Mucosa of rectum (tissue), 2 donors: Measurements from ENCODE around the gene C1QTNF8.

Experiments
- H3K27ac ChIP-seq, 2 donors: one replicate each; pipeline ENCODE4 v1.7.0; 2013; ENCODE audit warnings: inconsistent platforms in 2 of 2, low read depth in 2 of 2, low read length in 2 of 2
- H3K27me3 ChIP-seq, 2 donors: one replicate each; pipeline ENCODE4 v1.7.0; 2013; ENCODE audit warnings: low read length in 2 of 2; ENCODE audit not compliant: control insufficient read depth in 2 of 2, insufficient read depth in 2 of 2
- H3K36me3 ChIP-seq, 2 donors: one replicate each; pipeline ENCODE4 v1.7.0; 2013; ENCODE audit warnings: low read length in 2 of 2; ENCODE audit not compliant: control insufficient read depth in 2 of 2, insufficient read depth in 2 of 2
- H3K4me1 ChIP-seq, 2 donors: one replicate each; pipeline ENCODE4 v1.7.0; 2013; ENCODE audit warnings: low read length in 2 of 2, mild to moderate bottlenecking in 1 of 2; ENCODE audit not compliant: control insufficient read depth in 2 of 2, insufficient read depth in 2 of 2
- H3K4me3 ChIP-seq, 2 donors: one replicate each; pipeline ENCODE4 v1.7.0; 2013; ENCODE audit warnings: low read length in 2 of 2
- H3K9ac ChIP-seq, 2 donors: one replicate each; pipeline ENCODE4 v1.7.0; 2013; ENCODE audit warnings: low read length in 2 of 2, low read depth in 1 of 2, mild to moderate bottlenecking in 1 of 2
- H3K9me3 ChIP-seq, 2 donors: one replicate each; pipeline ENCODE4 v1.7.0; 2013; ENCODE audit warnings: low read length in 2 of 2; ENCODE audit not compliant: control insufficient read depth in 2 of 2
- donor health status: healthy.
- donor health status: Normal muscosa, but diverticular disease.

The C1QTNF8 gene

DNA sequence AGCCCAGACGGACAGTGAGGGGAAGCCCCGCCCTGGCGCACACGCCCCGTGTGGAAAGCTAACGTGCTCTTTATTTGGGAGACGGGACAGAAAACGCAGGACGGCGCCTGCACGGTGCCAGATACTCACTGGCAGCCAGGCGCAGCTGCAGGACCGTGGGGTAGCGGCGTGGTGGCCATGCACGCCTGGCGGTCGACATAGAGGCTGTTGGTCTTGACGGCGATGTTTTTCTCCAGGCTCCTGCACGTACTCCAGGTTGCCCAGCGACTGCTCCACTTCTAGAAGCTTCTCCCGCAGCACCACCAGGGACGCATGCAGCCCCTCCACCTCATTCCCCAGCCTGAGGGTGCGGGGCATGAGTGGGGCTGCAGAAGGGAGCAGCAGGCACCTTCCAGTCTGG is 5.1 kb upstream of the C1QTNF8 start:
- peaks cover 8 to 25% of the 10 kb centered on the region in 2 donors for H3K27me3 ChIP-seq

DNA sequence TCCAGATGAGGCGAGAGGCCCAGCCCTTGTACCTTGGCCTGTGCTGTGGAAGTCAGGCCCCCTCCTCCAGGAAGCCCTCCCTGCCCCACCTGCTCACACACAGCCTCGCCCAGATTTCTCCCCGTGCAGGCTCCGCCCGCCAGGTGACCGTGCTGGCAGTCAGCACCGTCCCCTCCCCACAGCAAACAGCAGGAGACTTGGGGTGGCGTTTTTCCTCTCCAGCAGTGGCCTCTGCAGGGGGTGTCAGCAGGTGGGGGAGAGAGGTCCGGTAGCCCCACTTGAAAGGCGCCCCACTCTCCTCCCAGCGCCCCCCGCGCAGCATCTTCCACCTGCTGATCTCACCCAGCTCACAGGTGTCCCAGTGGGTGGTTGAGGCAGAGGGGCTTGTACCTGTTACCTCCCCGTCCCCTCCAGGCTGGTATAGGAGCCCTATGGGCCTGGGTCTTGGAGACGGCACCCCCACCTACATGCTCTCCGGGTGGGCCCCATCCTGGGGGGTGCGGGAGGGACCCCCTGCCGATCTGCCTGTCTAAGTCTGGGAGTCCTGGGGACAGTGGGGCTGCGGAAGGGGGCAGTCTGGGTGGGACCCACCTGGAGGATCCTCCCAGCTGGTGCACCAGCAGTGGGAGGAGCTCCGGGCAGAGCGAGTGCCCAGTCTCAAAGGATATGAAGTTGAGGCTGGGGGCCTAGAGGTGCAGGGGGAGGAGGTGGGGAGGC is 4.2 kb upstream of the C1QTNF8 start:
- Histone ChIP-seq H3K27ac (no peak overlapping the region), H3K4me1 (peaks cover 5 to 10% of the 10 kb centered on the region in 2 donors), H3K27me3 (peaks cover 8 to 25% of the 10 kb centered on the region in 2 donors), H3K4me3 (no peak overlapping the region), H3K36me3 (no peaks in the 10 kb centered on the region), H3K9ac (no peak overlapping the region), H3K9me3 (no peaks in the 10 kb centered on the region)

More for the DNA sequence above, 5.1 kb upstream of the C1QTNF8 start:
- H3K4me3 ChIP-seq: no peak overlapping the region
- no peaks in the 10 kb centered on the region for H3K9me3 ChIP-seq
- no peak overlapping the region for H3K9ac ChIP-seq
- H3K36me3 ChIP-seq: no peaks in the 10 kb centered on the region
- H3K27ac ChIP-seq: no peak overlapping the region
- peaks cover 5 to 10% of the 10 kb centered on the region in 2 donors for H3K4me1 ChIP-seq

DNA sequence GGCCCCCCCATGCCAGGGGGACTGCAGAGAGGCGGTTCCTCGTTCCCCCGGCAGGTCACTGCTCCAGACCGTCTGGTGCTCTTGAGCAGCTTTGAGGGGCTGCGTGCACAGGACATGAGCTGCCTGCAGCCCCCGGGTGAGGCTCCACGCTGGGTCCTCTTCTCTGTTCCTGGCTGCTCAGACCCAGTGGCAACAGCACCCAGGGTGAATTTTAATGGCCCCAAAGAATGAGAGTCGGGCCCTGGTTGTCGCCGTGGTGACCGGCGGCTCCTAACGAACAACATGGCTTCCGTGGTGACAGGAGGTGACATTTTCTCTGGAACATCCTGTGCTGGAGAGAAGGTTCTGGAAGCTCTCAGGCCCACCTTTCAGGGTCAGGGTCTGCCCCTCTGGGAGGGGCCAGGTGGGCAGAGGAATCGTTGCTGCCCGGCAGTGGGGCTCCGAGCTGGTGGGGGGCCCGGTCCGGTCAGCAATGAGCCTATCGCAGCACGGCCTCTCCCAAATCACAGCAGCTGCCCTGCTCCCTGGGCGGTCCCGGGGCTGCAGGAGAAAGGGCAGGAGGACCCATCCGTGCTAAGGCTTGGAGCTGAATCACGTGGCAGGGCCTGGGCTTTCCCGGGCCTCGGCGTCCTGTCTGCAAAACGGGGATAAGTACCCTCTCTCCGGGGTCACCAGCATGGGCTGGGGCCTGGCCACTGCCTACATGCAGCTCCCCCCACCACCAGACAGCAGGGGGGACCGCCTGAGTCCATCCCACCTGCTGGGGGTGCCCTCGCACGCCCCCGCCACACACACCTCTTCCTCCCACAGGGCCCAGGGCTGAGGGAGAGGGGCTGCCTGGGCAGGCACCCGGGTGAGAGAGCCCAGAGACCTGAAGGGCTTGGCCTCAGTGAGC is 3.4 kb upstream of the C1QTNF8 start:
- peaks cover 5 to 10% of the 10 kb centered on the region in 2 donors for H3K4me1 ChIP-seq
- no peak overlapping the region for H3K9ac ChIP-seq
- peaks cover 8 to 21% of the 10 kb centered on the region in 2 donors for H3K27me3 ChIP-seq

DNA sequence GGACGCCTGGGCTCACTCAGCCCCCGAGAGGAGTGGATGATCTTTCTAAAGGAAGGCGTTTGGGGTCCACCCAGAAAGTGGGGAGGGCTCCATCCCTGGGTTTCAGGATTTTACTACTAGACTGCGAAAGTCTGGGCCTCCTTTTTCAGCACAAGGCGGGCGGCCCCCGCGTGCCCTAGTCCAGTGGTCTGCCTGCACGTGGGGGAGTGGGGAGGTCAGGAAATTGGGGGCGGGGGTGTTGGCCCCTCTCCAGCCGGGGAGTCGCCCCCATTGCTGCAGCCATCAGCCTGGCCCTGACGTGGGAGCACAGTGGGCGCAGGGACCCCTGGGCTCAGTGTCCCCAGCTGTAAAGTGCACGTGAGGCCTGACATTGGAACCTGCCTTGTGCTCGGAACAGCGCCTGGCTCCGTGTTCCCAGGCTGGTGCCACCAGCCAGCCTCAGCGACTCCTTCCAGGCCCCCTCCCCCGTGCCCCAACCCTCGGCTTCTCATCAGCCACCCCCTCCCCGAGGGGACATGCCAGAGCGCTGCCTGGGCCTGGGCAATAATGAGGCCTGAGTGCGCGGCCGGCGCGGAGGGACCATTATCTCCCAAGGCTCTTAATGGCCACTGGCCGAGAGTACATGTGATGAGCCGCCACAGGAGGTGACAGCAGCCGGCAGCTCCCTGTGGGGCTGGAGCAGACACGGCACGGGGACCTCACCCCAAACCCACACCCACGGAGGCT is 2.4 kb upstream of the C1QTNF8 start:
- H3K4me3 ChIP-seq: no peak overlapping the region
- peaks cover 6 to 21% of the 10 kb centered on the region in 2 donors for H3K27me3 ChIP-seq
- H3K27ac ChIP-seq: no peak overlapping the region

More for the DNA sequence above, 3.4 kb upstream of the C1QTNF8 start:
- Histone ChIP-seq H3K36me3 (no peaks in the 10 kb centered on the region), H3K27ac (no peak overlapping the region), H3K4me3 (no peak overlapping the region), H3K9me3 (no peaks in the 10 kb centered on the region)

DNA sequence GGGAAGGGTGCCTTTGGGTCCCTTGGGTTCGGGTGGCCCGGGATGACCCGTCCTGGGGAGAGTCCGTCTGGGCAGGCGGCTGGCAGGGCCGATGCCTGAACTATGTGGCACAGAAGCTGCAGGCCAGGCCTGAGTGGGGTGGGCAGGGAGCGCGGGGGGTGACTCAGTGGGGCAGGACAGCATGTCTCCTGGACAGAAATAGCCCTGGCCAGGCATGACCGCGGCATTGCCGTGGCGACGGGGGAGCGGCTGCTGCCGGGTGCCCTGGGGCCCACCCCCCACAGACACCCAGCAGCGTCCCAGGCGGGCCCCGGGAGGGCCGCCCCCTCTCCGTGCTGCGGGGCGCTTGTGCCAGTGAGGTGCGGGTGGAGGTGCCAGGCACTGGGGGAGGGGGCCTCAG is 1.8 kb upstream of the C1QTNF8 start:
- Histone ChIP-seq H3K27me3 (peaks cover 3 to 21% of the 10 kb centered on the region in 2 donors), H3K9me3 (no peaks in the 10 kb centered on the region), H3K9ac (no peak overlapping the region), H3K27ac (no peak overlapping the region), H3K4me1 (peaks cover 5 to 10% of the 10 kb centered on the region in 2 donors), H3K4me3 (no peak overlapping the region), H3K36me3 (no peaks in the 10 kb centered on the region)

More for the DNA sequence above, 2.4 kb upstream of the C1QTNF8 start:
- Histone ChIP-seq H3K9me3 (no peaks in the 10 kb centered on the region), H3K36me3 (no peaks in the 10 kb centered on the region), H3K4me1 (peaks cover 5 to 10% of the 10 kb centered on the region in 2 donors), H3K9ac (no peak overlapping the region)

DNA sequence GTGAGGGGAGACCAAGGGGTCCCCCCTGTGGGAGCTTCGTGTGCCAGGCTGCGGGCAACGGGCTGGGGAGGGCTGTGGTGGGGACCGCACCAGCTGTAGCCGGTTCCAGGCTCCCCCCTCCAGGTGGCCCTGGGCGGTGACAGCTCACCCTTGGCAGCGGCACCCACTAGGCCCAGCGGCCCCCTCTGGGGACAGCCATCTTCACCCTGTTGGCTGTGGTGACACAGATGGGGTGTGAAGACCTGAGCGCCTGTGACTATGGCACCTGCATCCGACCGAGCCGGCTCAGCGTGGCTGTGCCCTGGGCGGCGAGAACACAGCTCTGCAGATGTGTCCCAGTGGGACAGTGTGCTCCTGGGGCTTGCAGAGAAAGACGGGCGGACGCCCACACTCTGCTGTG is 1.1 kb upstream of the C1QTNF8 start:
- no peak overlapping the region for H3K4me3 ChIP-seq
- H3K4me1 ChIP-seq: peaks cover 5 to 10% of the 10 kb centered on the region in 2 donors
- H3K27me3 ChIP-seq: peaks cover 3 to 21% of the 10 kb centered on the region in 2 donors
- no peak overlapping the region for H3K9ac ChIP-seq
- no peaks in the 10 kb centered on the region for H3K9me3 ChIP-seq
- H3K36me3 ChIP-seq: no peaks in the 10 kb centered on the region
- no peak overlapping the region for H3K27ac ChIP-seq

DNA sequence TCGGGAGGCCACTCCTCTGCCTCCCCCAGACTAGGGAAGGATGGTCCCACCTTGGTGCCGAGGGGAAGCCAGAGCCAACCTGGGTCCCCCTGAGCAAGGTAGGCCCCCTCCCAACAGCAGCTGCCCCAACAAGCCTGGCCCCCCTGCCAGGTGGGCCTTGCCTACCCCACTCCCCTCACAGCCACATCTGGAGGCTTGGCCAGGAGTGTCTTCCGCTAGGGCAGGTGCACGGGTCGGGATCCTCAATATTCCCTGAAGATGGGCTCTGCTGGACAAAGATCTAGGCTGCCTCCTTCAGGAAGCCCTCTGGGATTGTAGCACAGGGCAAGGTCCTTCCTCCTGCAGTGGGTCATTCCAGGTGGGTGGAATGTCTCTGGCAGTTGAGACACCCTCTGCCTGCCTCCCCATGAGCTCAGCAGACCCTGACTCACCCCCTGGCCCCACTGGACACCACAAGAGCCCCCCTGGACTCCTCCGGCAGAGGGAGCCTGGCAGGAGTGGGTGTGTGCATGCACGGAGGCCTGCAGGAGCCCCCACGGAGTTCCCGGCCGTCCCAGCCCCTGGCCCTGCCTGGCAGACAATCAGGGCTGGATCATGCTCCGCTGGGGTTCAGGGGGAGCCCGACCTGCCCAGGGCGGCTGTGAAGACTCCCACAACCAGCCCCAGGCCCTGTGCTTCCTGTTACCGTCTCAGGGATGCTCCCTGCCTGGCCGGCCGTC is 435 bp downstream of the C1QTNF8 start:
- peaks cover 3 to 18% of the 10 kb centered on the region in 2 donors for H3K27me3 ChIP-seq
- no peak overlapping the region for H3K27ac ChIP-seq
- no peaks in the 10 kb centered on the region for H3K36me3 ChIP-seq
- no peaks in the 10 kb centered on the region for H3K9me3 ChIP-seq
- no peak overlapping the region for H3K9ac ChIP-seq
- H3K4me3 ChIP-seq: no peak overlapping the region
- H3K4me1 ChIP-seq: peaks cover 7 to 11% of the 10 kb centered on the region in 2 donors

DNA sequence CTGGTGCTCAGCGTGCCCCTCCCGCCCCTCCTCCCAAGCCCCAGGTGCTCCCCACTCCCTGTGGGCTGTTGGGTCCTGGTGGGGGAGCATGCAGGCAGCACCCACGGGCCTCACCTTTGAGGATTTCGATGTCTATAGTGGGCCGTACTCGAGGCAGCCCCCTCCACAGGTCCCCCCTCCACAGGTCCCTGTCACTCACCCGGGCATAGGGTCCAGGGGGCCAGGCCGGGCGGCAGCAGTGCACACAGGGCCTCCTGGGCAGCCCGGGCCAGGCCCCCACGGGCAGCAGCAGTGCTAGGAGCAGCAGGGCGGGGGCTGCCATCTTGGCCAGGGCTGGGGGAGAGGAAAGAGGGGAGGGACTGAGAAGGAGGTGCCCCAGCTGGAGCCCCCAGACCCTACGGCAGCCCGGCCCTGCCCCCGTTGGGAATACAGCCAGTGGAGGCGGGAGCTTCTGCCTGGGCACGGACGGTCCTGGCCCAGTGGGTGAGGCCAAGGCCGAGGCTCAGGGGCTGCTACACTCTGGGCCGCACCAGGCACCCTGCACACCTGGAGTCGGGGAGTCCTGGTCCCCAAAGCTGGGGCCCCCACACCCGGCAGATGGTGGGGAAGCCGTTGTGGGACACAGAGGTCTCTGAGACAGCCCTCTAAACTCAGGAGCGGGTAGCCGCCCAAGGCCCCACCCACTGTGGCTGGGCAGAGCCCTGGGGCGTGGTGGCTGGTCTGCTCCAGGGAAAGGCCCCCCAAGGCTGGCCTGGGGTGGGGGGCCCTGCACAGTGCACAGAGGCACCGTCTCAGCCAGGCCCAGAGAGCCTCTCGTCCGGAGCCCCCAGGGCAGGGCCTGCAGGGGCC is 1.2 kb downstream of the C1QTNF8 start:
- Histone ChIP-seq H3K4me1 (peaks cover 4 to 11% of the 10 kb centered on the region in 2 donors), H3K9me3 (no peaks in the 10 kb centered on the region), H3K27me3 (peaks cover 3 to 12% of the 10 kb centered on the region in 2 donors), H3K27ac (no peak overlapping the region), H3K9ac (no peak overlapping the region), H3K4me3 (no peak overlapping the region), H3K36me3 (no peaks in the 10 kb centered on the region)

DNA sequence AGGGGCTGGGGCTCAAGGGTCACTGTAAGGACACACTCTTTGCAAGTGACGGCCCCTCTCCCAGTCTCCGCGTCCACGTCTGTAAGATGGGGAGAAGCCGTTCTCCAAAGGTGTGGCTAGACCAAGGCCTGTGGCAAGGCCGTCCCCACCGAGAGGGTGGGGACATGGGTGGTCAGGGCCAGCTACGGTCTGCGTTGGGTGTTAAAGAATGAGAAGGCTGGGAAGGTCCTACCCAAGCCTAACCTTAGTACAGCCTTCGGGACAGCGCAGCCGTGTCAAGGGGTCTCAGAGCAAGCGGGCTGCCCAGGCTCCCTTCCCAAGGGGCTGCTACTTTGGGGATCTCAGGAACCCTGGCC is 1.9 kb downstream of the C1QTNF8 start:
- H3K27me3 ChIP-seq: peaks cover 3 to 6% of the 10 kb centered on the region in 2 donors
- no peaks in the 10 kb centered on the region for H3K9me3 ChIP-seq
- no peak overlapping the region for H3K27ac ChIP-seq
- no peak overlapping the region for H3K9ac ChIP-seq
- H3K36me3 ChIP-seq: no peaks in the 10 kb centered on the region
- peaks cover 9 to 13% of the 10 kb centered on the region in 2 donors for H3K4me1 ChIP-seq
- no peak overlapping the region for H3K4me3 ChIP-seq
